ENCODE data around the gene ANKRD6. TPM values are rescaled to one million over a fixed set of nuclear protein-coding genes. Genes with fewer than 3 reads are reported as not detected.
"Not testable (repeated sequence)": the region's sequence is repeated elsewhere in the genome, so short reads cannot be mapped to it uniquely, and the experiment has no call there.

ANKRD6 gene
- total RNA-seq, 4 donors from 2014 or later = 9.8 to 19.0 (median 12.2) TPM

DNA sequence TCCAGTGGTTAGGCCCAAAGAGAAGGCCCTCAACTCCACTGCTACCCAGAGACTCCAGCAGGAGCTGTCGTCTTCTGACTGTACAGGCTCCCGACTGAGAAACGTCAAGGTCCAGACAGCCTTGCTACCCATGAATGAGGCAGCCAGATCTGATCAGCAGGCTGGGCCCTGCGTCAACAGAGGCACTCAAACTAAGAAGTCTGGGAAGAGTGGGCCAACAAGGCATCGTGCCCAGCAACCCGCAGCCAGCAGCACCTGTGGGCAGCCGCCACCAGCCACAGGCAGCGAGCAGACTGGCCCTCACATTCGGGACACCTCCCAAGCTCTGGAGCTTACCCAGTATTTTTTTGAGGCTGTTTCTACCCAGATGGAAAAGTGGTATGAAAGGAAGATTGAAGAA lies 197.5 kb downstream of the ANKRD6 start:
- Histone ChIP-seq H3K4me1 (no peaks in the 10 kb centered on the region), H3K27me3 (no peaks in the 10 kb centered on the region), H3K27ac (no peak overlapping the region), H3K9me3 (no peaks in the 10 kb centered on the region), H3K4me3 (no peak overlapping the region), H3K36me3 (peaks cover 0 to 52% of the 10 kb centered on the region in 2 donors)
- TF ChIP-seq POLR2A (IDR thresholded peaks at IDR 0.05) = no peak
- ATAC-seq = no peak
- 67% methylated on average over 1 of the region's 9 CpGs; no CpG with 5 or more reads in 1 of the 2 donors for WGBS, 2 donors (ENCODE audit: low coverage in 1 of 2)

- H3K27me3 ChIP-seq, H3K9me3 ChIP-seq, ATAC-seq, H3K27ac ChIP-seq, H3K4me3 ChIP-seq: not testable (repeated sequence)
- WGBS, 2 donors (ENCODE audit: low coverage in 1 of 2) = 75 to 98% methylated on average over 2 to 3 of the region's 3 CpGs
- peaks cover 0 to 27% (median 3%) of the 10 kb centered on the region in 3 donors for H3K4me1 ChIP-seq
- peaks cover 0 to 26% of the 10 kb centered on the region in 2 donors for H3K36me3 ChIP-seq
These were observed 203.5 kb downstream of the ANKRD6 start for GRCh38 chr6:89636412-89636811.

DNA sequence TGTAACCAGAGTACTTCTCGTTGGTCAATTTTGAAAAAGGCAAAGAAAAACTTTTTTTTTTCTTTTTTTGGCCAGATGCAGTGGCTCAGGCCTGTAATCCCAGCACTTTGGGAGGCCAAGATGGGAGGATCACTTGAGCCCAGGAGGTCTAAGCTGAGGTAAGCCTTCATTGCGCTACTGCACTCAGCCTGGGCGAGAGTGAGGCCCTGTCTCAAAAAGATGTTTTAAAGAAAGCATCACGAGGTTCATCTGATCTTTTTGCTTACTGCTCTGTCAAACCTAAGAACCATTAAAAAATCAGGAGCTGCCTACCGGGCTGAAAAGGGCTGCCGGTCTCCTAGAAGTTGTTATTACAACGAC lies 205.0 kb downstream of the ANKRD6 start:
- WGBS, 2 donors (ENCODE audit: low coverage in 1 of 2) = 3 to 18% methylated on average over 4 to 6 of the region's 7 CpGs
- TF ChIP-seq POLR2AphosphoS5 (IDR thresholded peaks at IDR 0.05) = no peak
- TF ChIP-seq EP300 (IDR thresholded peaks at IDR 0.05) = no peak
- TF ChIP-seq CTCF (IDR thresholded peaks at IDR 0.05) = no peak
- peaks cover 0 to 38% of the 10 kb centered on the region in 2 donors for H3K36me3 ChIP-seq
- peak overlapping the region; percentile 75 to 81 for H3K4me3 ChIP-seq
- peaks cover 0 to 27% (median 3%) of the 10 kb centered on the region in 3 donors for H3K4me1 ChIP-seq
- no peak for ATAC-seq
- peak overlapping the region; percentile 80 to 94 (median 94) for H3K27ac ChIP-seq
- H3K9me3 ChIP-seq = no peaks in the 10 kb centered on the region
- H3K27me3 ChIP-seq = no peaks in the 10 kb centered on the region

DNA sequence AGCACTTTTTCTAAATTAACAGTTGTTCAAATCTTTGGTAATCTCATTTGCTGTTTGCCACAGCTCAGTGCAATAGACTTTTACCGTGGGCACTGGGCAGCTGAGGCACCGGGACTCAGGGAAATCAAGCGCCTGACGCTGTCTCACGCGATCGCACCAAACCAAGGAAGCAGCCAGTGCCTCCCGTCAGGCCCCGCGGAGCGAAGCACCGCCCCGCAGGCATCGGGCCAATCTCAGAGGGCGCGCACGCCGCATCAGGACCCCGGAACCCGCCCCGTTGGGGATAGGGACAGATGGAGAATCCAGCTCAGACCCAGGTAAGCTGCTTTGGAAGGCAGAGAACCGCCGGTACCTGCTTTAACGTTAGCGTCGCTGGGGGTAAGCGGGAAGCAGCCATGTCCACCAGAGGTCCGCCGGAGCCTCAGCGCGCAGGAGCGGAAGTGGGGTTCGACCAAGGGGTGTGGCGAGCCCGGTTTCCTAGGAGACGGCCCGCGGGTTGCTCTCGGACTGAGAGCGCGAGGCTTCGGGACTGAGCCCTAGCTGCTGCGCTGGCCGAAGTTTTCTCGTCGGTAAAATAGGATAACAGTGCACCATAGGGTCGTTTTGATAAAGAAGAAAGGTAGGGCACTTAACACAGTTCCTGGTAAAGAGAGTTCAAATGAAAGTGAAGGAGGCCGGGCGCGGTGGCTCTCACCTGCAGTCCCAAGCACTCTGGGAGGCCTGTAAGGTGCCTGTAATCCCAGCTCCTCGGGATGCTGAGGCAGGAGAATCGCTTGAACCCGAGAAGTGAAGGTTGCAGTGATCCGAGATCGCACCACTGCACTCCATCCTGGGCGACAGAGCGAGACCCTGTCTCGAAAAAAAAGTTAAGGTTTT lies 205.6 kb downstream of the ANKRD6 start, which contains the start of gene LYRM2:
LYRM2 (minus strand) TSS at position 428 of the 876 bp plus-strand sequence; CDS start at position 397, 31 bp downstream.
- Histone ChIP-seq H3K27me3 (no peaks in the 10 kb centered on the region), H3K4me1 (peaks cover 0 to 33% (median 3%) of the 10 kb centered on the region in 3 donors), H3K4me3 (peak within 1 kb of the TSS; percentile 75 to 81), H3K9me3 (no peaks in the 10 kb centered on the region), H3K36me3 (peaks cover 0 to 44% of the 10 kb centered on the region in 2 donors), H3K27ac (peak within 1 kb of the TSS; percentile 80 to 94 (median 94))
- peak; percentile 97 for TF ChIP-seq POLR2AphosphoS5 (IDR thresholded peaks at IDR 0.05)
- no peak for TF ChIP-seq EP300 (IDR thresholded peaks at IDR 0.05)
- TF ChIP-seq CTCF (IDR thresholded peaks at IDR 0.05) = peak in 3 of 4 experiments; percentile 22 to 38 (median 33)
- peak; percentile 85 to 90 for TF ChIP-seq POLR2A (IDR thresholded peaks at IDR 0.05)
- WGBS, 2 donors (ENCODE audit: low coverage in 1 of 2) = 7 to 17% methylated on average over 7 to 18 of the region's 58 CpGs
- peak; percentile 99 for ATAC-seq

DNA sequence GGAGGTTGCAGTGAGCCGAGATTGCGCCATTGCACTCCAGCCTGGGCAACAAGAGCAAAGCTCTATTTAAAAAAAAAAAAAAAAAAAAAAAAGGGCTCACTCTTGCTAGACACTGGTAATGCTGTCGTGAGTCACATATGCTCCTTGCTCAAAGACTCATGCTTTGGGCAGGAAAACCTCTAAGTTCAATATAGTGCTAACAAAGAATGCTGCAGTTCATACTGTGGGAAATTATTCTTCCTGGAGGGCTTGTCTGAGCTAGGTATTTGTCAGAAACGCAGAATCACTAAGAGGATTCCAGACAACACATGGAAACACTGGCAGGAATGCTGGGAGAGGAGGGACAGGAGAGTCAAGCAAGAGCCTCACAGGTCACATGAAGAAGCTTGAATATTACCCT lies 207.9 kb downstream of the ANKRD6 start:
- Histone ChIP-seq H3K4me3 (no peak overlapping the region), H3K4me1 (peaks cover 0 to 34% (median 3%) of the 10 kb centered on the region in 3 donors), H3K27me3 (no peaks in the 10 kb centered on the region), H3K36me3 (peaks cover 0 to 49% of the 10 kb centered on the region in 2 donors), H3K9me3 (no peaks in the 10 kb centered on the region), H3K27ac (no peak overlapping the region)
- no peak for TF ChIP-seq POLR2A (IDR thresholded peaks at IDR 0.05)
- no peak for TF ChIP-seq EP300 (IDR thresholded peaks at IDR 0.05)
- TF ChIP-seq POLR2AphosphoS5 (IDR thresholded peaks at IDR 0.05) = no peak
- TF ChIP-seq CTCF (IDR thresholded peaks at IDR 0.05) = no peak
- 94 to 95% methylated on average over 2 to 3 of the region's 4 CpGs for WGBS, 2 donors (ENCODE audit: low coverage in 1 of 2)
- no peak for ATAC-seq

DNA sequence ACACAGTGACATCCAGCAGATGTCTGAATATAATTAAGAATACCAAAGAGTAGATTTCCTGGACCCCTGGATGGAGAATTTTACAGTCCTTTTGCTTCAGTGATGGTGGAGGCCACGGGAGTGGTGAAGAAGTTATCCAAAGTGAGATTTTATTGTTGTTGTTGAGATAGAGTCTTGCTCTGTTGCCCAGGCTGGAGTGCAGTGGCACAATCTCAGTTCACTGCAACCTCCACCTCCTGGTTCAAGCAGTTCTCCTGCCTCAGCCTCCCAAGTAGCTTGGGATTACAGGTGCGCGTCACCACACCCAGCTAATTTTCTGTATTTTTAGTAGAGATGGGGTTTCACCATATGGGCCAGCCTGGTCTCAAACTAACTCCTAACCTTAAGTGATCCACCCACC lies 208.6 kb downstream of the ANKRD6 start:
- WGBS, 2 donors (ENCODE audit: low coverage in 1 of 2) = 100% methylated on average over 2 to 3 of the region's 3 CpGs
- H3K27me3 ChIP-seq = not testable (repeated sequence)

More for the DNA sequence above, 208.6 kb downstream of the ANKRD6 start:
- ATAC-seq, H3K27ac ChIP-seq, H3K9me3 ChIP-seq, H3K4me3 ChIP-seq: not testable (repeated sequence)
- peaks cover 0 to 33% (median 3%) of the 10 kb centered on the region in 3 donors for H3K4me1 ChIP-seq
- peaks cover 0 to 49% of the 10 kb centered on the region in 2 donors for H3K36me3 ChIP-seq
